BE2C (cell line): Measurements from ENCODE around the gene MUCL3.
"Not testable (repeated sequence)": the region's sequence is repeated elsewhere in the genome, so short reads cannot be mapped to it uniquely, and the experiment has no call there.

Experiments used
- DNase-seq: peaks from one replicate; pipeline ENCODE4 v3.0.0-alpha.2; 2020
- H3K27me3 ChIP-seq: fragments of 250-450 bp; sonication (Bioruptor Pico); 2 replicates; pipeline ENCODE4 v1.5.1; 2020; ENCODE audit warnings: mild to moderate bottlenecking
- H3K36me3 ChIP-seq: fragments of 250-450 bp; sonication (Bioruptor Pico); 2 replicates; pipeline ENCODE4 v1.5.1; 2020; ENCODE audit warnings: mild to moderate bottlenecking
- H3K4me1 ChIP-seq: fragments of 250-450 bp; sonication (Bioruptor Pico); 2 replicates; pipeline ENCODE4 v1.5.1; 2020
- H3K4me3 ChIP-seq: 2 replicates; pipeline ENCODE4 v1.5.1; 2011; ENCODE audit warnings: low read depth, low read length
- H3K9me3 ChIP-seq: fragments of 250-450 bp; sonication (Bioruptor Pico); 2 replicates; pipeline ENCODE4 v1.5.1; 2020
- TF ChIP-seq, protein P1 (sequence below): IDR thresholded peaks from 2 replicates; pipeline ENCODE4 v1.5.1; 2012; ENCODE audit warnings: mild to moderate bottlenecking, low read depth, low read length

MUCL3 gene

DNA sequence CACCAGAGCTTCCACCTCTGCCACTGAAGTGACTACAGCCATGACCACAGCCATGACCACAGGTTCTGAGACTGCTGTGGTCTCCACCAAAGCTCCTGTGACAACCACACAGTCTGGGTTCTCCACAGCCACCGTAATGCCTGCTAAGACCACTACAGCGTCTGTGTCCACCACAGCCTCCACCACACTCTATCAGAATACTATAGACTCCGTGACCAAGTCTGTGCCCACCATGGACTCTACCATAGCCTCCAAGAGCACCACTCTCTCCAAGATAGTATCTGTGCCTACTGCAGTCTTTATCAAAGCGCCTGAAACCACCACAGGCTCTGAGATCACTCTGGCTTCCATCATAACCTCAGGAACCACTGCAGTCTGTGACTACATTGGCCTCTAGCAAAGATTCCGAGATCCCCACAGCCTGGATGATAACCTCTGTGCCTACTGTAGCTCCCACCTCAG lies 24.4 kb downstream of the MUCL3 start:
- Histone ChIP-seq H3K27me3 (peaks cover 20% of the 10 kb centered on the region), H3K36me3 (no peaks in the 10 kb centered on the region), H3K4me1 (no peaks in the 10 kb centered on the region), H3K9me3 (no peaks in the 10 kb centered on the region), H3K4me3 (no peak overlapping the region)
- no peak for DNase-seq
- TF ChIP-seq, protein P1, sequence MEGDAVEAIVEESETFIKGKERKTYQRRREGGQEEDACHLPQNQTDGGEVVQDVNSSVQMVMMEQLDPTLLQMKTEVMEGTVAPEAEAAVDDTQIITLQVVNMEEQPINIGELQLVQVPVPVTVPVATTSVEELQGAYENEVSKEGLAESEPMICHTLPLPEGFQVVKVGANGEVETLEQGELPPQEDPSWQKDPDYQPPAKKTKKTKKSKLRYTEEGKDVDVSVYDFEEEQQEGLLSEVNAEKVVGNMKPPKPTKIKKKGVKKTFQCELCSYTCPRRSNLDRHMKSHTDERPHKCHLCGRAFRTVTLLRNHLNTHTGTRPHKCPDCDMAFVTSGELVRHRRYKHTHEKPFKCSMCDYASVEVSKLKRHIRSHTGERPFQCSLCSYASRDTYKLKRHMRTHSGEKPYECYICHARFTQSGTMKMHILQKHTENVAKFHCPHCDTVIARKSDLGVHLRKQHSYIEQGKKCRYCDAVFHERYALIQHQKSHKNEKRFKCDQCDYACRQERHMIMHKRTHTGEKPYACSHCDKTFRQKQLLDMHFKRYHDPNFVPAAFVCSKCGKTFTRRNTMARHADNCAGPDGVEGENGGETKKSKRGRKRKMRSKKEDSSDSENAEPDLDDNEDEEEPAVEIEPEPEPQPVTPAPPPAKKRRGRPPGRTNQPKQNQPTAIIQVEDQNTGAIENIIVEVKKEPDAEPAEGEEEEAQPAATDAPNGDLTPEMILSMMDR = no peak

DNA sequence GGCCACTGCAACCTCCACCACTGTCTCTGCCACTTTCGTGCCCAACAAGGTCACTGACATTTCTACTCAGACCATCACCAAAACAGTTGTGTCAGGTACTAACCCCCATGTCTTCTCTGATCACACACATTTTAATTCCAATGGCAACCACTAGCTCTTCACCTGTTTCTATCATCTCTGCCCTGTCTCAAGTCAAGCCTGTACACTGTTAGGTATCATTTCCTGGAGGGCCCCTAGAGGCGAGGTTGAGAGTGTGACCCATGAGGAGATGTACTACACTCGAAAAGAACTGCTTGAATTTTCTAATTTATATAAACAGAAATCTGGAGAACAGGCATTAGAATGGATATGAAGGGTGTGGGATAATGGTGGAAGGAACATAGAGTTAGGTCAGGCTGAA lies 25.4 kb downstream of the MUCL3 start:
- TF ChIP-seq, protein P1 = no peak
- peaks cover 11% of the 10 kb centered on the region for H3K27me3 ChIP-seq

DNA sequence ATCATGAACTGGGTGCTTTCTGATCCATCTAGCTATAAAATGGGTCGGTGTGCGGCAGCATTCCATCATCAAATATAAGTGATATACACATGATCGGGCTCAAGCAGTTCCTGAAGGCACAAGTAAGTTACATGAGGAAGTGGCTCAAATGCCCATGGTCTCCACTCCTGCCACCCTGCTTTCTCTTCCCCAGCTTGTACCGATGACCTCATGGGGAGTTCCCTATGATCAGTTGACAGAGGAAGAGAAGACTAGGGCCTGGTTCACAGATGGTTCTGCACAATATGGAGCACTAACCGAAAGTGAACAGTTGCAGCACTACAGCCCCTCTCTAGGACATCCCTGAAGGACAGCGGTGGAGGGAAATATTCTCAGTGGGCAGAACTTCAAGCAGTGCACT lies 28.4 kb downstream of the MUCL3 start:
- DNase-seq, H3K36me3 ChIP-seq, H3K9me3 ChIP-seq, H3K4me3 ChIP-seq, H3K4me1 ChIP-seq: not testable (repeated sequence)
- peaks cover 23% of the 10 kb centered on the region for H3K27me3 ChIP-seq

More for the DNA sequence above, 25.4 kb downstream of the MUCL3 start:
- Histone ChIP-seq H3K9me3 (no peaks in the 10 kb centered on the region), H3K36me3 (no peaks in the 10 kb centered on the region), H3K4me3 (no peak overlapping the region), H3K4me1 (no peaks in the 10 kb centered on the region)
- no peak for DNase-seq

DNA sequence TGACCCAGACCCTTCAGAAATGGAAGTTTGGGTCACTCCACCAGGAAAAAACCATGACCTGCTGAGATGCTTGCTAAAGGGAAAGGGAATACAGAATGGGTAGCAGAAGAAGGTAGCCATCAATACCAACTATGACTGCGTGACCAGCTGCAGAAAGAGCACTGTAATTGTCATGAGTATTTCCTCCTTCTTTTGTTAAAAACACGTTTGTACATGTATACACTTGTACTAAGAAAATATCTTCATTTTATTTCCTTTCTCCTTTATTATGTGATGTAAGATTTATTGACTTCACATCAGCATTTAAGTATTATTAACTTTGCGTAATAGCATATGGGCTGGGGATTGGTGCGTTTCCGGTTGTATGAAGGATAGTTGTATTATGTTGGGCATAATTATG lies 30.2 kb downstream of the MUCL3 start:
- Histone ChIP-seq H3K36me3 (no peaks in the 10 kb centered on the region), H3K4me3 (no peak overlapping the region), H3K27me3 (peaks cover 36% of the 10 kb centered on the region), H3K4me1 (no peaks in the 10 kb centered on the region), H3K9me3 (no peaks in the 10 kb centered on the region)
- TF ChIP-seq, protein P1 = no peak
- no peak for DNase-seq

DNA sequence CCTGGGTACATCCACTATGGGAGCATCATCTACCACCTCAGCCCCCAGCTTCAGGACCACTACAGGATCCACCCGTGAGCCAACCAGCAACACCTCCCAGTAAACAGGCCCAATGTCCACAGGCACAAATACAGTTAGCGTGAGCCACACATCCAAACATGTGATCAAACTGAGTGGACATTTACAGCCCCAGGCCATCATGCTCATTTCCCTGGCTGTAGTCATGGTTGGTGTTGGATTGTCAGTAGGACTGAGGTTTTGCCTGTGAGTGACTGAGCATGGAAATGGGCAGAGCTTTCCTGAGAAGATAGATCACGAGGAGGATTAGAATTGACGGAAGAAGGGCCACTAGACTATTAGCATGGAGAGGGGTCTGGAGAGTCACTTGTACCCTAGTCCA lies 32.0 kb downstream of the MUCL3 start:
- TF ChIP-seq, protein P1 = no peak
- DNase-seq = no peak
- Histone ChIP-seq H3K9me3 (no peaks in the 10 kb centered on the region), H3K36me3 (no peaks in the 10 kb centered on the region), H3K27me3 (peaks cover 40% of the 10 kb centered on the region), H3K4me3 (no peak overlapping the region), H3K4me1 (no peaks in the 10 kb centered on the region)

DNA sequence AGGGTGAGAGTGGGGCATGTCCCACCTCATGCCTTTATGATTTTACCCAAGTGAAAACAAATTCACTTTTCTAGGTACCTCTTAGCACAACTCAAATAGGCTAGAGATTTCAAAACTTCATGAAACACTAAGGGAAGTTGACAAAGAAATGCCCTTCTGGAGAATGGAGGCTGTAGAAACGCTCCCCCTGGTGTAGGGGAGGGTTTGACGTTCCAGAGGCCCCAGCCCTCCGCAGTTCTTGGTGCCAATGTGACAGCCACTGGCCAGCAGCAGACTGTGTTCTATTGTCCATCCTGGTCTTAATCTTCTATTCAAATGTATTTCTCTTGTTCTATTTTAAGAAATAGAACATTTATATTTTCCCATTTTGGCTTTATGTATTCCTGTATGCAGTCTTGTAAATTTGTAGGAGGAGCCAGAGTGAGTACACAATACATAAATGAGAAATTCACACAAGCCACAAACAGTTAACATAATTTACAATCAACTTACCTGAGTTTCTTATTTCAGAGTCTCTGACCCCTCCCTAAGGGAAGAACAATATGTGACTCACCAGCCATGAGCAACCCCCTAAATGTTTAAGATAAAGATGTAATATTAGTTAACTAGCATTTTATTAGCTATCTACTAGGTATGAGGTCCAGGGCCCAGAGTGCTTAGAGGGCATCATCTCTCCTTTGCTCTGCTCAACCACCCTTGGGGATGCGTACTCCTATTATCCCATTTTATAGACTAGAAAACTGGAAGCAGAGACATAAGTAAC lies 33.9 kb downstream of the MUCL3 start:
- no peak for DNase-seq
- TF ChIP-seq, protein P1 = no peak
- Histone ChIP-seq H3K4me3 (no peak overlapping the region), H3K4me1 (no peaks in the 10 kb centered on the region), H3K9me3 (no peaks in the 10 kb centered on the region), H3K27me3 (peaks cover 54% of the 10 kb centered on the region), H3K36me3 (no peaks in the 10 kb centered on the region)
